Kidney epithelial cell (primary cell): Measurements from ENCODE around the gene ZNF518A. TPM values are rescaled to one million over a fixed set of nuclear protein-coding genes. Genes with fewer than 3 reads are reported as not detected.

Source experiments
- DNase-seq: peaks from one replicate; pipeline ENCODE4 v3.0.0-alpha.2; 2010; ENCODE audit warnings: low read depth
- H3K27me3 ChIP-seq: 2 replicates; pipeline ENCODE4 v1.6.0; 2011; ENCODE audit warnings: low read length; ENCODE audit not compliant: control insufficient read depth, insufficient read depth
- H3K36me3 ChIP-seq: 2 replicates; pipeline ENCODE4 v1.5.1; 2011; ENCODE audit warnings: low read length; ENCODE audit not compliant: control insufficient read depth, insufficient read depth
- H3K4me3 ChIP-seq: 2 replicates; pipeline ENCODE4 v1.5.1; 2011; ENCODE audit warnings: low read depth, mild to moderate bottlenecking, control low read depth, low read length
- CTCF ChIP-seq: IDR thresholded peaks from 2 replicates; pipeline ENCODE4 v1.5.1; 2011; ENCODE audit warnings: mild to moderate bottlenecking, moderate library complexity, low read length, control low read depth, inconsistent platforms; ENCODE audit not compliant: insufficient read depth, poor library complexity, severe bottlenecking
- total RNA-seq: library from RNA; depleted of rRNA; stranded (reverse); fragments of >200 nt; gene quantifications from 2 replicates; pipeline ENCODE4 v1.2.3, GENCODE V29; 2015

ZNF518A gene
- total RNA-seq, 1 donor from 2014 or later, result 15.5 TPM

DNA sequence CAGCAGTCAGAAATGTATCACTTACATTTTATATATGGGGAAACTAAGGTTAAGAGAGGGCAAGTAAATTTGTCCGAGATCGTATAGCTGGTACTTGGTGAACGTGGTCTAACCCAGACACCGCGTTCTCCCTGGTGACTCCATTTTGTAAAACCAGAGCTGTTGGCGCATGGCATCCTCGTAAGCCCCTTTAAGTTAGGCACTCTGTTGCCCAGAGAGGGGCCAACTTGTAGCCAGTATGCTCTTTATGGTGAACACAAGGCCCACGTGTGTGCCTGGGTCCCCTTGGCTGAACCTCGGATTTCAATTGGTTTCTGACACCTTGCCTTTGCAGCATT lies 39.7 kb upstream of the ZNF518A start:
- Histone ChIP-seq H3K27me3 (no peaks in the 10 kb centered on the region), H3K36me3 (no peaks in the 10 kb centered on the region), H3K4me3 (peak overlapping the region; percentile 92)
- DNase-seq, result no peak
- TF ChIP-seq CTCF, result no peak

- no peak for TF ChIP-seq CTCF
- DNase-seq, result no peak
These were observed 36.9 kb upstream of the ZNF518A start for GRCh38 chr10:96092999-96093767.

DNA sequence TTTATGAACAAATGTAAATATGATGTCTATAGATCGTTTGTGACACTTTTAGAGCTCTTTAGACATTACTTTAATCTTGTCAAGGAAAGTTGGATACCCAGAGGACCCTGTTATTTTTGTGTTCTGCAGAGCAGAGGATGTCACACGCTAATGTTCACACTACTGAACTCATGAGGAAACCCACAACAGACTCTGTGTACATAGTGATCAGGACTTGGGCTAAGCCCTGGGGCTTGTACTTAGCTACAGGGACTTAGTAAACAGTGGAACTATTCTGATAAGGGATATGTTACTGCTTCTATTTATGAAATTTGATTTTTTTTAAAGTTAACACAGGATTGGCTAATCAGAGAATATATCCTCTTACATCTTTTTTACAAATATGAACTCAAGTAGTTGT lies 36.1 kb upstream of the ZNF518A start:
- no peak for TF ChIP-seq CTCF
- DNase-seq, result no peak
- H3K36me3 ChIP-seq, result no peaks in the 10 kb centered on the region
- H3K27me3 ChIP-seq, result peaks cover 3% of the 10 kb centered on the region
- no peak overlapping the region for H3K4me3 ChIP-seq

More at GRCh38 chr10:96092999-96093767, 36.9 kb upstream of the ZNF518A start:
- no peaks in the 10 kb centered on the region for H3K36me3 ChIP-seq
- H3K27me3 ChIP-seq, result peaks cover 3% of the 10 kb centered on the region
- no peak overlapping the region for H3K4me3 ChIP-seq

- no peak for DNase-seq
- Histone ChIP-seq H3K27me3 (peaks cover 3% of the 10 kb centered on the region), H3K4me3 (no peak overlapping the region), H3K36me3 (no peaks in the 10 kb centered on the region)
- no peak for TF ChIP-seq CTCF
These were observed 33.1 kb upstream of the ZNF518A start for GRCh38 chr10:96096958-96097357.

- peaks cover 3% of the 10 kb centered on the region for H3K27me3 ChIP-seq
- H3K4me3 ChIP-seq, result no peak overlapping the region
- TF ChIP-seq CTCF, result no peak
- H3K36me3 ChIP-seq, result no peaks in the 10 kb centered on the region
- DNase-seq, result no peak
These were observed 32.2 kb upstream of the ZNF518A start for GRCh38 chr10:96097865-96098264.

GRCh38 chr10:96107623-96108038 lies 22.5 kb upstream of the ZNF518A start:
- no peak for DNase-seq
- no peaks in the 10 kb centered on the region for H3K27me3 ChIP-seq
- no peaks in the 10 kb centered on the region for H3K36me3 ChIP-seq
- TF ChIP-seq CTCF, result no peak
- H3K4me3 ChIP-seq, result no peak overlapping the region
